Measurements from ENCODE around the gene C1orf21.

Gene C1orf21

DNA sequence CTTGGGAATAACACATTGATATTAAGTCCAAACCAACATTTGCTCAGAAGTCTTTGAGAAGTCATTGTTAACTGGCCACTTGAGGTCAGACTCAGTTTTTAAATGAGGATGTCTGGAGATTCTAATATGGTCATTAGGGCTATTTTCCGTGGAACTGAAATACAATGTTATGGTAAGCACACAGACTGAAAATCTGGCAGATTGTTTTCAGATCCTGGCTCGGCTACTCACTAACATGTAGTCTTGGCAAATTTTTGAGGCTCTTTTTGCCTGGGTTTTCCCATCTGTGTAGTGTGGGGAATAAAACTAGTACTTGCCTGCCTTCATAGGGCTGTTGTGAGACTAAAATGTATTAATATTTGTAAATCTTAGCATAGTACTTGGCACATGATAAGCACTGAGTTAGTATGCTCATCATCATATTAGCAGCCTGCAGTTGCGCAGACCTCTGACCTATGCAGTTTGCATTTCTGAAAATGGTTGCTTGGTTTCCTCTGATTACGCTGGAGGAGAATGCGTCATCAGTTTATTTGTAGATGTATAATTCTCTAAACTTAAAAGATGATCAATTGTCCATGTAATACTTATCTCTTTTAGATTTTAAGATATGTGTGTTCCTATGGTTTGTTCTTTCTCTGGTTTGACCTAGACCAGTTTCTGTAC lies 100.8 kb downstream of the C1orf21 start:
- WGBS, result 94% methylated on average over 3 of the region's 5 CpGs
- Histone ChIP-seq H3K9ac (ENCODE audit: low read depth, low read length) (no peak overlapping the region), H3K27ac (ENCODE audit: low read depth, low read length) (peak overlapping the region; percentile 59; the same call in 1 of the 2 replicates), H3K4me3 (ENCODE audit: low read length) (no peak overlapping the region), H3K4me1 (ENCODE audit: insufficient read depth, low read length) (peaks cover 53% of the 10 kb centered on the region), H3K36me3 (ENCODE audit: insufficient read depth, low read length) (no peaks in the 10 kb centered on the region), H3K9me3 (ENCODE audit: insufficient read depth, low read depth, low read length) (no peaks in the 10 kb centered on the region), H3K27me3 (ENCODE audit: insufficient read depth, low read length) (no peaks in the 10 kb centered on the region)

DNA sequence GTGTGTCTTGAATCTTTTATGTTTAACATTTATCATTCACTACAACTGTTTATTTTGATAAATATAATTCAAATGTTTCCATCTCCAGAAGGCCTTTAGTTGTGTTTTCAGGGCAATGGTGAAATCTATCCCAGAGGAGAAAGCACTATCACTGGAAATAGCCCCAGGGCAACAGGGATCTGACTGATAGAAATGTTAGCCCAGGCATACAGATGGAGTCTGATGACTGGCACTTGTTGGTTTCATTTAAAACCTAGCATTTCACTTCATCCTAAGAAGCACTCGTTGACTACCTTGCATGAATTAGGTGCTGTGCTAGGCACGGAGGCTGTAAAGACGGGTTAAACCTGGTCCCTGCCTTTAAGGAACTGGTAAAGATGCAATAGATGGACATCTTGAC lies 103.1 kb downstream of the C1orf21 start:
- Histone ChIP-seq H3K4me3 (ENCODE audit: low read length) (no peak overlapping the region), H3K9ac (ENCODE audit: low read depth, low read length) (no peak overlapping the region), H3K36me3 (ENCODE audit: insufficient read depth, low read length) (no peaks in the 10 kb centered on the region), H3K4me1 (ENCODE audit: insufficient read depth, low read length) (peaks cover 67% of the 10 kb centered on the region), H3K27me3 (ENCODE audit: insufficient read depth, low read length) (no peaks in the 10 kb centered on the region), H3K9me3 (ENCODE audit: insufficient read depth, low read depth, low read length) (no peaks in the 10 kb centered on the region), H3K27ac (ENCODE audit: low read depth, low read length) (no peak overlapping the region)
- WGBS, result 83% methylated on average over 3 of the region's 3 CpGs

DNA sequence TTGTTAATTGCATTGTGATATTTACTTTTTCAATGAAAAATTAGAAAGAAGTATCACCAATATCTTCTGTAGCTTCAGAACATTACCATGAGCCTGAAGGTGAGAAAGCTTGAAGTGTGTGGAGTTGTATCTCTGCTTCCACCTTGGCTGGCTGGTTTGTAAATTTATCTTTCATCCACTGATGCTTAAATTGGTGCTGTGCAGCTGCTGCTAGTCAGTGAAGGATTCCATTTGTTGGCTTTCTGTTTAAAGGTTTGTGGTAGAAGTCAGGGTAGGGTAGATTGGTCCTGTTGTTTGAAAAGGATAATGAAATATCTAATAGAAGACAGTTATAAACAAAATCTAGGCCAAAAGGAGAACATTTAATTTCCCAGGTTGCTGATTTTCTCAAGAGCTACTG lies 105.7 kb downstream of the C1orf21 start:
- H3K27ac ChIP-seq (ENCODE audit: low read depth, low read length), result no peak overlapping the region
- H3K9ac ChIP-seq (ENCODE audit: low read depth, low read length), result no peak overlapping the region

GRCh38 chr1:184493987-184494388 lies 107.2 kb downstream of the C1orf21 start:
- Histone ChIP-seq H3K9ac (ENCODE audit: low read depth, low read length) (no peak overlapping the region), H3K4me3 (ENCODE audit: low read length) (no peak overlapping the region), H3K36me3 (ENCODE audit: insufficient read depth, low read length) (no peaks in the 10 kb centered on the region), H3K9me3 (ENCODE audit: insufficient read depth, low read depth, low read length) (no peaks in the 10 kb centered on the region), H3K27me3 (ENCODE audit: insufficient read depth, low read length) (no peaks in the 10 kb centered on the region), H3K27ac (ENCODE audit: low read depth, low read length) (no peak overlapping the region), H3K4me1 (ENCODE audit: insufficient read depth, low read length) (peaks cover 71% of the 10 kb centered on the region)
- WGBS, result 87% methylated on average over 1 of the region's 1 CpG

More for the DNA sequence above, 105.7 kb downstream of the C1orf21 start:
- Histone ChIP-seq H3K4me3 (ENCODE audit: low read length) (no peak overlapping the region), H3K36me3 (ENCODE audit: insufficient read depth, low read length) (no peaks in the 10 kb centered on the region), H3K4me1 (ENCODE audit: insufficient read depth, low read length) (peaks cover 68% of the 10 kb centered on the region), H3K27me3 (ENCODE audit: insufficient read depth, low read length) (no peaks in the 10 kb centered on the region), H3K9me3 (ENCODE audit: insufficient read depth, low read depth, low read length) (no peaks in the 10 kb centered on the region)

GRCh38 chr1:184494929-184495328 lies 108.1 kb downstream of the C1orf21 start:
- Histone ChIP-seq H3K4me1 (ENCODE audit: insufficient read depth, low read length) (peaks cover 79% of the 10 kb centered on the region), H3K36me3 (ENCODE audit: insufficient read depth, low read length) (no peaks in the 10 kb centered on the region), H3K27ac (ENCODE audit: low read depth, low read length) (no peak overlapping the region), H3K27me3 (ENCODE audit: insufficient read depth, low read length) (no peaks in the 10 kb centered on the region), H3K9ac (ENCODE audit: low read depth, low read length) (no peak overlapping the region), H3K4me3 (ENCODE audit: low read length) (no peak overlapping the region), H3K9me3 (ENCODE audit: insufficient read depth, low read depth, low read length) (no peaks in the 10 kb centered on the region)
- 91% methylated on average over 4 of the region's 4 CpGs for WGBS

GRCh38 chr1:184497959-184498723 lies 111.3 kb downstream of the C1orf21 start:
- H3K4me3 ChIP-seq (ENCODE audit: low read length), result no peak overlapping the region

DNA sequence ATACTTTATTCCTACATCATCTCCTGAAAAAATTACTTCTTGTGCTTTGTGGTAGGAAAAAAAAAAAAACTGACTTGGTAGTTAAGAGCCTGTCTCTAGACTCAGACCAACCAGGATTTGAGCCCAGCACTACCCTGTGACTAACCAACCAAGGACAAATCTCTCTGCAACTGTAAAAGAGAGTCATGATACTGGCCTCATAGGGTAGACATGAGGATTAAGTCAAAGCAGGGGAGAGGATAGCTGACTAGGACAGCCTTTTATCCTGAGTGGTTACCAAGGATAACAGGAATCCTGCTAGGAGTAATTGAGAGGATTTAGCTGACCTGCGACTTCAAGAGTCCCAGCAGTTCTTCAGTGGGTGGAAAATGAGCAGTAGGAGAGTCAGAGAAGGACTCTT lies 112.8 kb downstream of the C1orf21 start:
- 50% methylated on average over 1 of the region's 1 CpG for WGBS
- Histone ChIP-seq H3K4me1 (ENCODE audit: insufficient read depth, low read length) (peaks cover 61% of the 10 kb centered on the region), H3K27ac (ENCODE audit: low read depth, low read length) (no peak overlapping the region)

More at GRCh38 chr1:184497959-184498723, 111.3 kb downstream of the C1orf21 start:
- Histone ChIP-seq H3K27ac (ENCODE audit: low read depth, low read length) (no peak overlapping the region), H3K27me3 (ENCODE audit: insufficient read depth, low read length) (no peaks in the 10 kb centered on the region), H3K9ac (ENCODE audit: low read depth, low read length) (no peak overlapping the region), H3K9me3 (ENCODE audit: insufficient read depth, low read depth, low read length) (no peaks in the 10 kb centered on the region), H3K36me3 (ENCODE audit: insufficient read depth, low read length) (no peaks in the 10 kb centered on the region), H3K4me1 (ENCODE audit: insufficient read depth, low read length) (peaks cover 63% of the 10 kb centered on the region)
- 52% methylated on average over 10 of the region's 10 CpGs for WGBS

GRCh38 chr1:184502161-184502560 lies 115.3 kb downstream of the C1orf21 start:
- Histone ChIP-seq H3K27ac (ENCODE audit: low read depth, low read length) (no peak overlapping the region), H3K9ac (ENCODE audit: low read depth, low read length) (no peak overlapping the region), H3K27me3 (ENCODE audit: insufficient read depth, low read length) (no peaks in the 10 kb centered on the region), H3K4me3 (ENCODE audit: low read length) (no peak overlapping the region), H3K9me3 (ENCODE audit: insufficient read depth, low read depth, low read length) (no peaks in the 10 kb centered on the region), H3K4me1 (ENCODE audit: insufficient read depth, low read length) (peaks cover 45% of the 10 kb centered on the region), H3K36me3 (ENCODE audit: insufficient read depth, low read length) (no peaks in the 10 kb centered on the region)
- WGBS, result 96% methylated on average over 6 of the region's 6 CpGs

More for the DNA sequence above, 112.8 kb downstream of the C1orf21 start:
- H3K9ac ChIP-seq (ENCODE audit: low read depth, low read length), result no peak overlapping the region
- no peaks in the 10 kb centered on the region for H3K9me3 ChIP-seq (ENCODE audit: insufficient read depth, low read depth, low read length)
- H3K27me3 ChIP-seq (ENCODE audit: insufficient read depth, low read length), result no peaks in the 10 kb centered on the region
- no peaks in the 10 kb centered on the region for H3K36me3 ChIP-seq (ENCODE audit: insufficient read depth, low read length)
- H3K4me3 ChIP-seq (ENCODE audit: low read length), result no peak overlapping the region

DNA sequence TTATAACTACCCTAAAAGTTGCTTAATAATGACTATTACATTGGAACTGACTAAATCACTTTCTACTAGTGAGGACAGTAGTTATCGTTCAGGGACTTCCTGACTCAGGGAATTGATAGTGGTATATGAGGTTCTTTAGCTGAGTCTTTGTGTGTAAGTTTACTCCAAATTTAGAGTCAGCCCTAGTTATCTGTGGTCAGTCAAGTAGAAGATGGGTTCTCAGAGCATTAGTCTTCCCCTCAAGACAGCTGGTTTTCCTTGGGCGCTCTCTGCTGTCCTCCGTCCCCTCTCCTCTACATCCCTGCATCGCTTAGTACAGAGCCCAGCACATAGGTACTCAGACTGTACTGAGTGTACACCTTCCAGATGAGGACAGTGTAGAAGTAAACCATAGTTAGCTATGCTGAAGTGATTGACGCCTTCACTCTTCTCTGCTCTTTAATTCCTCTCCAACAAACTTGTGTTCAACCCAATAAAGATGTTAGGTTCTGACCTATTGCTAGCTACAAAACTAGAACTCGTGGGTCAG lies 116.5 kb downstream of the C1orf21 start:
- Histone ChIP-seq H3K4me3 (ENCODE audit: low read length) (no peak overlapping the region), H3K9me3 (ENCODE audit: insufficient read depth, low read depth, low read length) (no peaks in the 10 kb centered on the region), H3K27me3 (ENCODE audit: insufficient read depth, low read length) (no peaks in the 10 kb centered on the region), H3K27ac (ENCODE audit: low read depth, low read length) (no peak overlapping the region), H3K36me3 (ENCODE audit: insufficient read depth, low read length) (no peaks in the 10 kb centered on the region), H3K4me1 (ENCODE audit: insufficient read depth, low read length) (peaks cover 36% of the 10 kb centered on the region), H3K9ac (ENCODE audit: low read depth, low read length) (no peak overlapping the region)
- WGBS, result 95% methylated on average over 6 of the region's 6 CpGs

GRCh38 chr1:184504040-184504954 lies 117.5 kb downstream of the C1orf21 start:
- Histone ChIP-seq H3K4me1 (ENCODE audit: insufficient read depth, low read length) (peaks cover 26% of the 10 kb centered on the region), H3K9me3 (ENCODE audit: insufficient read depth, low read depth, low read length) (no peaks in the 10 kb centered on the region), H3K4me3 (ENCODE audit: low read length) (no peak overlapping the region), H3K27me3 (ENCODE audit: insufficient read depth, low read length) (no peaks in the 10 kb centered on the region), H3K27ac (ENCODE audit: low read depth, low read length) (no peak overlapping the region), H3K9ac (ENCODE audit: low read depth, low read length) (no peak overlapping the region), H3K36me3 (ENCODE audit: insufficient read depth, low read length) (no peaks in the 10 kb centered on the region; the same call in 1 of the 2 replicates)
- 79% methylated on average over 15 of the region's 16 CpGs for WGBS

All from HUES64 (cell line).